HT-29 (cell line): ENCODE data around the gene TBC1D22A. TPM values are rescaled to one million over a fixed set of nuclear protein-coding genes. Genes with fewer than 3 reads are reported as not detected.
"Not testable (repeated sequence)": the region's sequence is repeated elsewhere in the genome, so short reads cannot be mapped to it uniquely, and the experiment has no call there.

Experiments used
- DNase-seq: peaks from one replicate; pipeline ENCODE4 v3.0.0-alpha.2; 2015; ENCODE audit warnings: low spot score
- total RNA-seq: library from RNA; depleted of rRNA; stranded (reverse); fragments of >200 nt; shearing (Covaris generic); gene quantifications from 2 replicates; pipeline ENCODE4 v1.2.3, GENCODE V29; 2014

The TBC1D22A gene
- total RNA-seq, 1 experiment from 2014 or later = 23.9 TPM

GRCh38 chr22:46970411-46971098 lies 208.1 kb downstream of the TBC1D22A start:
- no peak for DNase-seq

- no peak for DNase-seq
Observed at GRCh38 chr22:46971099-46971763, 208.8 kb downstream of the TBC1D22A start.

- no peak for DNase-seq
Observed at GRCh38 chr22:46971764-46972125, 209.3 kb downstream of the TBC1D22A start.

DNA sequence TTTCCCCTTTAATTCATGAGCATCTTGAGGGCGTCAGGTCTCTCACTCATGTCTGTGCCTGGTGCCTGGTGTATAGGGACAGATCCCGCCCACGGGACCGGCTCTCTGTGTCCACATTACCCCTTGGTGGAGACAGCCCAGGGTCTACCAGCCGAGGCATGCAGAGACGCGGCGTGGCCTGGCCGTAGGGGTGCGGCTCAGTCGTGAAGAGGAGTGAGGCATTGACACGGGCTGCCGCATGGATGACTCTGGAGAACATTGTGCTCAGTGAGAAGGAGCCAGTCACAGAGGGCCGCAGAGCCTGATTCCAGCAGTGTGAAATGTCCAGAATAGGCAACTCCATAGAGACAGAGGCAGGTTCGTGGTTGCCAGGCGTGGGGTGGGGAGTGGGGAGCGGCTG lies 209.8 kb downstream of the TBC1D22A start:
- DNase-seq = no peak

DNA sequence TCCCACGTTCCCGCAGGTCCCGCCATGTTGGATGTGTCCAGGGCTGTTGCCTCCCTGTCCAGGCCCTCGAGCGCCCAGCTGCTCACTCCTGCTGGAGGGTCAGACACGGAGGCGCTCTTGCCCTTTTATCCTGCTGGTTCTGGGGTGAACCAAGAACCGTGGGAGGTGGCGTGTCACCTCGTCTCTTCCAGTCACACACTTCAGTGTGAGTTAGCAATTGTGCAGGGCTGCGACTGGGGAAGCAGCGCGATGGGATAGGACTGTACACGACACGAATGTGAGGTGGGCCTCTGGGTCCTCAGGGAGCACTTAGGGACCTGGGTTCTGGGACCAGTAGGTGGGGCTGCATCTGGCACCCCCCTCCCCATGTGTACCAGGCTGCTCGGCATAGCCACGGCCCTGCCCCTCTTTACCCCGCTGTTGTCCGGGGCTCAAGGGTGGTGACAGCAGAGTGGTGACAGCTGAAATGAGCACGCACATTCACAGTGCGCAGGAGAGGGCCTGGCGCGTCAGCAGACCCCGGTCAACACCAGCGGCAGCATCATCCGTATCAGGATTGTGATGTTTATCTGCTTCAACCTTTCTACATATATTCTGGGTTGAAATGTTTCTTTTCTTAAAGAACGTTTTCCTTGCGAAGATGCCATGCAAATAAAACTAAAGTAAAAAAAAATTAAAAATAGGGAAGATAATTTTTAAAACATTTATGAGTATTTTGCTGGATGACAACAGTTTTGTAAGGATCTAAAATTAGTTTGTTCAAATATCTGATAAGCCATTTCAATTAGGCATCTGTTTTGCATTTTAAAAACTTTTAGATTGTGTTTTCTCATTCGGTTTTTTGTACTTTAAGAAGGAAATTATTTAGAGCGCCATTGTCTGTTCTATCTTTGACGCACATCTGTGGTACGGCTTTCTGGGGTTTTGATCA lies 210.7 kb downstream of the TBC1D22A start:
- no peak for DNase-seq

DNA sequence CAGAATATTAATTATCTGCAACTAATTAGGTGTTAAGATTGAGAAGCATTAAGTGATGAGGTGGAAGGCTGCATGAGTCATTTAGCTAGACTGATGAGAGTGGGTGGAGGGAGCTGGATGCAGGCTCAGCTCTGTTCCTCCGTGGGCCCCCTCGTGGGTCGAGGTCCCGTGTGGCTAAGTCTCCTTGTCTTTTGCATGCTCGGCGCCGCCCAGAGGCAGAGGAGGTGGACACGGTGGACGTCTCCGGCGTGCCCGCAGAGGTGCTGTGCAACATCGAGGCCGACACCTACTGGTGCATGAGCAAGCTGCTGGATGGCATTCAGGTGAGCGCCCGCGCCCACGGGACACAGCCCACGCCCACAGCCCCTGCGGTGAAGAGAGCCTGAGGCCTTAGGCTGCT lies 211.6 kb downstream of the TBC1D22A start:
- no peak for DNase-seq

DNA sequence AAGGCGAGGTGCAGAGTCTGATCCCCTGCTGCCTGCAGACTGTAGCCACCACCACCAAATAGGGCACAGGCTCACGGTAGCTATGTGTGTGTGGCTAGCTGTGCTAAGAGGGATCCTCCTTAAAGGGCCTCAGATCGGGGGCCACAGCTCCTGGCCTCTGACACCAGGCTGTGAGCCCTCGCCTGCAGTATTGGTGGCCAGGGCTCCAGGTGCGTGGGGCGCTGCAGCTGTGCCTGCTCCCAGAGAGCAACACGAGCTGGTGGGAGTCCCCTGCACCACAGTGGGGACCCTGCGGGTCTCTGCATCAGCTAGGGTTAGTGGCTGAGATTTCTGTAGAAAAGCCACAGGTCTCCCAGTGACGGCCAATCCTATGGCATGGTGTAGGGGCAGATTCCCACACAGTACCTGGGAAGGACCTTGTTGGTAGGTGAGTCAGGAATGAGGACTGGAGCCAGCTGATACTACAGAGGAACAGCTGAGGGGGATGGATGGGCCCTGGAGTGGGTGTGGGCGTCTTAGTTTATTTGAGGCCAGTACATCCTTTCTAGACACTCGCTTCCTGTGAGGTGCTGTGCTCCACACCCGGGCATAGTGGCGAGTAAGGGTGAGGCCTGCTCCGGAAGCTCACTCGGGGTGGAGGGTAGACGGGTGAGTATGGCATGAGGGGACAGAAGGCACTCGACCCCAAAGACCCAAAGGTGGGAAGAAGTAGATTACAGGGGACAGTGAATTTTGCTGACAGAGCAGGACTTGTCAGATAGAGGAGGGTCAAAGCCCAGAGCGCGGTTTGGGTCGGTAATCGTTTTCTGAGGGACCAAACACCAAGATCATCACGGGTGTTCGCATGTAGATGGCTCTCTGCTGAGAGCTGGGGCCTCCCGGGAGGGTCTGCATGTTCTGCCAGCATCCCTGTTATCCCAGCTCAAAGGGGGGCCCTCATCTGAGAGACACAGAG lies 212.5 kb downstream of the TBC1D22A start:
- no peak for DNase-seq

DNA sequence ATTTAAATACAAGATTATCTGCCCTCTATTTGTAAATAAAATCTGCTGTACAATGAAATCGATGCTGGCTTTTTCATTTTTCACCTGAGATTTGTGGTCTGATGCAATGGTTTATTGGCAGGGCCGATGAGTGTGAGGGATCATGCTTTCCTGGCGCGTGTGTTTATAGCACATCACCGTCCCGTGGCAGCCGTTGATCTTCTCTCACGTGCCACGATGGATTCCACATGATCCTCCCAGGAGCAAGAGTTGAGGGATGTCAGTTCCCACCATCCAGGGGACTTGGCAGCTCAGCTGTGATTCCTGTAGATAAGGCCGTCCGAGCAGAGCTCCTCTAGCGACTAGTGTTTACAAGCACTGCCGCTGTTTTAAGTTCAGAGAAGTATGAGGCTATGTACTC lies 213.7 kb downstream of the TBC1D22A start:
- DNase-seq = no peak

- no peak for DNase-seq
Observed at GRCh38 chr22:46976598-46976997, 214.1 kb downstream of the TBC1D22A start.

GRCh38 chr22:46977656-46978343 lies 215.3 kb downstream of the TBC1D22A start:
- no peak for DNase-seq

GRCh38 chr22:46978668-46979067 lies 216.2 kb downstream of the TBC1D22A start:
- DNase-seq = not testable (repeated sequence)

- no peak for DNase-seq
Observed at GRCh38 chr22:46979506-46979905, 217.1 kb downstream of the TBC1D22A start.

DNA sequence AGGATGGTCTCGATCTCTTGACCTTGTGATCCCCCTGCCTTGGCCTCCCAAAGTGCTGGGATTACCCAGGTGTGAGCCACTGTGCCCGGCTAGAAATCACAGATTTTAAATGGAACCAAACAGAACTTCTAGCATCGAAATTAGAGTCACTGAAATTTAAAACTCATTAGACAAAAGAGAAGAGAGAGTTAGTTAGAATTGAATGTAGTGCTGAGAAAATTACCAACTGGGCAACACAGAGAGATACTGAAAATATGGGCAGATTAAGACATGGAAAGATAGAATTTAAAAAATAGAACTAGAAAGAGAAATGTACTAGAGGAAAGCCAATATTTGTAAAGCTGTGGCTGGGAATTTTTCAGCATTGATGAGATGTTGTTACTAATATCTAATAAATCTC lies 217.9 kb downstream of the TBC1D22A start:
- no peak for DNase-seq

DNA sequence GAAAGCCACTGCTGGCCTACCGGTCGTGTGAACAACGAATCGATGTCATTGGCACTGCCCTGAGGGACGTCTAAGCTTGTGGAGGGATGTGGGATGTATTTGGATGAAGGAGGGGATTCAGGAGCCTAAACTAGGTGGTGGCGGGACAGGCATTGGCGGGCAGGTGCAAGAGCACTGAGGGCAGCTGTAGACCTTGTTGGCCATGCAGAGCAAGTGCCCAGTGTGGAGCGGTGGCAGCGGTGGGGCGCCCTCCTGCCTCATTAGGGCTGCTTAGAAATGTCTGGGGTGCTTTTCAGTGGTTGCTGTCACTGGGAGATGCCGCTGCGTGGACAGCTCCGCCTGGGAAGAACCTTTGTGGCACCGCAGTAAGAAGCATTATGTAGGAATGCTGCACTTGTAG lies 220.2 kb downstream of the TBC1D22A start:
- no peak for DNase-seq

DNA sequence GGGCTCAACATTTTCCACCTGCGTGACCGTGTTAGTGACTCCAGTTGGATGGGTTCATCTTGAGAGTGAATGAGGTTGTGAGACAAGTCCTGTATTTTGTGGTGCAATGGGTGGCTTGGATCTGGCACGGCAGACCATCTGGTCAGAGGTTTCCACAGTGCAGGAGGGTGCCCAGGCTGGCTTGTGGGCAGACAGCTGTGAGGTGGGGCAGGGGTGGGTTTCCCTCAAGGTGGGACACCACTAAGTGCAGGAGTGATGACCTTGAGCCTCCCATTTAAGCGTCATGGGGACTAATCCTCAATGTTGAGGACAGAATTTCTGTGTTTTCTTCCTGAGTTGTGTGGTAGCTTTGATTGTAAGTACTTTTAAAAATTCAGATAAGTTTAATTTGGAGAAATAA lies 220.6 kb downstream of the TBC1D22A start:
- no peak for DNase-seq

GRCh38 chr22:46984751-46985506 lies 222.5 kb downstream of the TBC1D22A start:
- DNase-seq = no peak

- DNase-seq = no peak
Observed at GRCh38 chr22:46985507-46985882, 223.0 kb downstream of the TBC1D22A start.

- DNase-seq = no peak
Observed at GRCh38 chr22:46986788-46987187, 224.3 kb downstream of the TBC1D22A start.

GRCh38 chr22:46990937-46991550 lies 228.6 kb downstream of the TBC1D22A start:
- no peak for DNase-seq
